ENCODE measurements around the gene CFAP53.

Gene CFAP53

DNA sequence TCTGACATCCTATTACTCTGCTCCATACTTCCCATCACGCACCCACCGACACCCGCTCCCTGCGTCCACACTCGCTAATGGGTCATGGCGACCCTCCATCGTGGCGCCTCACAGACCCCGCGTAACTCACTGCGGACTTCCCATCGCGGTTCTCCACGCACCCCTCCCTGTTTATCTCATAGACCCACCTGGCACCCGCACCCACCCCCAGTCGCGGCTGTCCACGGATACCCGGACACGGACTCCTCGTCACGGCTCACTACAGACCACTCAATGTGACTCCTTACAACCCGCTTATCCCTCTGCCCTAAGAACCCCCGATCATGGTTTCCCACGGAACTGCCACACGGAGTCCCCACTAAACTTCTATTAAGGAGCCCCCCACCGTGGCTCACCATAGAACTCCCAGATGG lies 20.7 kb upstream of the CFAP53 start:
- TF ChIP-seq, protein P1, sequence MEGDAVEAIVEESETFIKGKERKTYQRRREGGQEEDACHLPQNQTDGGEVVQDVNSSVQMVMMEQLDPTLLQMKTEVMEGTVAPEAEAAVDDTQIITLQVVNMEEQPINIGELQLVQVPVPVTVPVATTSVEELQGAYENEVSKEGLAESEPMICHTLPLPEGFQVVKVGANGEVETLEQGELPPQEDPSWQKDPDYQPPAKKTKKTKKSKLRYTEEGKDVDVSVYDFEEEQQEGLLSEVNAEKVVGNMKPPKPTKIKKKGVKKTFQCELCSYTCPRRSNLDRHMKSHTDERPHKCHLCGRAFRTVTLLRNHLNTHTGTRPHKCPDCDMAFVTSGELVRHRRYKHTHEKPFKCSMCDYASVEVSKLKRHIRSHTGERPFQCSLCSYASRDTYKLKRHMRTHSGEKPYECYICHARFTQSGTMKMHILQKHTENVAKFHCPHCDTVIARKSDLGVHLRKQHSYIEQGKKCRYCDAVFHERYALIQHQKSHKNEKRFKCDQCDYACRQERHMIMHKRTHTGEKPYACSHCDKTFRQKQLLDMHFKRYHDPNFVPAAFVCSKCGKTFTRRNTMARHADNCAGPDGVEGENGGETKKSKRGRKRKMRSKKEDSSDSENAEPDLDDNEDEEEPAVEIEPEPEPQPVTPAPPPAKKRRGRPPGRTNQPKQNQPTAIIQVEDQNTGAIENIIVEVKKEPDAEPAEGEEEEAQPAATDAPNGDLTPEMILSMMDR (IDR thresholded peaks at IDR 0.05; ENCODE audit: low read depth, low read length): no peak
- in situ Hi-C loops (cut with HindIII; ENCODE audit: low sequenced_read_pairs): no loop called here
- DNase-seq (ENCODE audit: low read depth, low spot score): no peak
- H3K4me3 ChIP-seq (ENCODE audit: low read depth, low read length): peak overlapping the region; percentile 72

DNA sequence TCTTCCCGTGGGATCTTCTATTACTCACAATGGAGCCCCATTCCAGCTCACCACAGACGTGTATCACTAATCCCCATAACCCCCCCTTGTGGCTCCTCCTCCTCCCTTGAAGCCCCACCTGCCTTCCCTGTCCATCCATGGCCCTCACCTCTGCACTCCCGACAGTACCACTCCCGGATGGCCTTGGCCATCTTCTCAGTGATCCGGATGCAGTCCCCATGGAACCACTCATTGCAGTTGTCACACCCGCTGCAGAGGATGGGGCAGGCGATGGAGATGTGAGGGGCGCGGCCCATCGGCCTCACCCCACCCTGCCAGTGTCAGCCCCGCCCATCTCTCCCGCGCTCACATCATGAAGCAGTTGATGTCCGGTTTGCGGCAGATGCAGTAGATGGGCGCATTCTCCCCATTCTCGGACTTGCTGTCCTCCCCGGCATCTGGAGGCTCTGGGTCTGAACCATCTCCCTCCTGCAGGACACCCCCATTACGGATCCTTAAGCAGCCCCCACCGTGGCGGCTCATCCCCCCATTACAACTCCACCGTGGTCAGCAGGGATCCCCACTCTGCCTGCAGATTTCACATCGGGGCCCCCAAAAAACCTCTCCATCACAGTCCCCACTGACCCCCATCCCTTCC lies 20.2 kb upstream of the CFAP53 start:
- peak; percentile 24 for DNase-seq (ENCODE audit: low read depth, low spot score)
- peak overlapping the region; percentile 72 for H3K4me3 ChIP-seq (ENCODE audit: low read depth, low read length)
- TF ChIP-seq, protein P1 (IDR thresholded peaks at IDR 0.05; ENCODE audit: low read depth, low read length): no peak
- in situ Hi-C loops (cut with HindIII; ENCODE audit: low sequenced_read_pairs): no loop called here

DNA sequence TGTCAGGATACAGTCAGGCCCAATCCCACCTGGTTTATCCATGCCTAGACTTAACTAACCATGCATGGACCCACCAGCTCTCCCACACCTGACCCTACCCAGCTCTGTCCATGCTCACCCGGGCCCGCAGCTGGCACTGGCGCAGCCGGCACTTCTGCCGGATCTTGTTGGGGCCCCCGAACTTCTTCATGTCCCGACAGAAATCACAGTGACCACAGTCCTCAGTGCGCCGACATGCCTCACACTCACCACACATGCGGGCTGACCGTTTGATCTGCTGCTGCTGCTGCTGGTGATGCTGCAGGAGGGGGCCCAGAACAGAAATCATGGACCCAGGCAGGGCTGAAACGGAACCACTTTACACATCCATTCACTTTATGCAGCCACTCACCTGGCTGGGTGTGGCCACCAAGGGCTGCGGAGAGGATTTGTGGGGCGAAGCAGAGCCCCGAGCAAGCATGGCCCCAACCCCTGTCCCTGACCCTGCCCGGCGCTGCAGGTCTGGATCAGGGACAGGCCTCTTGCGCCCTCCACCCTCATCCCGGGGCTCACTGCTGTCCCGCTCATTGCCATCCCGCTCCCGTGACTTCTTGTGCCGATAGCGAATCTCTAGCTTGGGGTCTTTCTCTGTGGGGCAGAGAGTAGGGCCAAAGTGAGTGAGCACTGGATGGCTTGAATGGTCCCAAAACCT lies 19.5 kb upstream of the CFAP53 start:
- H3K4me3 ChIP-seq (ENCODE audit: low read depth, low read length): no peak overlapping the region
- DNase-seq (ENCODE audit: low read depth, low spot score): no peak
- in situ Hi-C loops (cut with HindIII; ENCODE audit: low sequenced_read_pairs): no loop called here
- TF ChIP-seq, protein P1 (IDR thresholded peaks at IDR 0.05; ENCODE audit: low read depth, low read length): no peak

DNA sequence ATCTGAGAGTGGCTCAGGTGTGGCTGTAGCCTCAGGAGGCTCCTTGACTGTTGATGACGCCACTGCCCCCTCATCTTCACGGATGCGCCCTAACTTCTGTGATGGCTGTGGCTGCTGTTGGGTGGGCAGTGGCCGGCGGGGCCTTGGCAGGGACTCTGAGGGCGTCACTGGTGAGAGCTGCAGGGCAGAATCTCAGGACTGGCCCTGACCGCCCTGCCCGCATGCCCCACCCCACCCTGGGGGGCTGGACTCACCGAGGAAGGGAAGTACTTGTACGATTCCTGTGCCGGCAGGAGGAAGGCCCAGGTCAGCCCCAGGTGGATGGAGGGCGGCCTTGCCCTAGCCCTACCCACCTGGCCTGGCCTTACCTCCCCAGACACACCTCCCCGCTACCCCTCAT lies 18.8 kb upstream of the CFAP53 start:
- TF ChIP-seq, protein P1 (IDR thresholded peaks at IDR 0.05; ENCODE audit: low read depth, low read length): no peak
- in situ Hi-C loops (cut with HindIII; ENCODE audit: low sequenced_read_pairs): no loop called here
- no peak overlapping the region for H3K4me3 ChIP-seq (ENCODE audit: low read depth, low read length)
- no peak for DNase-seq (ENCODE audit: low read depth, low spot score)

- in situ Hi-C loops (cut with HindIII; ENCODE audit: low sequenced_read_pairs): no loop called here
- DNase-seq (ENCODE audit: low read depth, low spot score): peak; percentile 2
- TF ChIP-seq, protein P1 (IDR thresholded peaks at IDR 0.05; ENCODE audit: low read depth, low read length): no peak
Observed at GRCh38 chr18:50284255-50284885, 18.1 kb upstream of the CFAP53 start.

GRCh38 chr18:50283469-50284209 lies 17.3 kb upstream of the CFAP53 start:
- DNase-seq (ENCODE audit: low read depth, low spot score): no peak
- H3K4me3 ChIP-seq (ENCODE audit: low read depth, low read length): no peak overlapping the region
- in situ Hi-C loops (cut with HindIII; ENCODE audit: low sequenced_read_pairs): no loop called here
- TF ChIP-seq, protein P1 (IDR thresholded peaks at IDR 0.05; ENCODE audit: low read depth, low read length): no peak

More at GRCh38 chr18:50284255-50284885, 18.1 kb upstream of the CFAP53 start:
- no peak overlapping the region for H3K4me3 ChIP-seq (ENCODE audit: low read depth, low read length)

All from astrocyte of the spinal cord (primary cell).